GM10248 (cell line): ENCODE results near the gene INPP5D.
"Not testable (repeated sequence)": the region's sequence is repeated elsewhere in the genome, so short reads cannot be mapped to it uniquely, and the experiment has no call there.

Experiments used
- CTCF ChIA-PET: fragments of 300-600 bp; sonication (Branson Sonifier 250); formaldehyde crosslinking; extraction: SDS; loops from one replicate; lab custom pipeline; 2021; ENCODE audit warnings: antibody characterized with exemption; lab: Yijun Ruan, JAX
- POLR2A ChIA-PET: fragments of 350-650 bp; sonication (Branson Sonifier 250); formaldehyde crosslinking; extraction: SDS; loops from one replicate; lab custom pipeline; 2020; ENCODE audit warnings: antibody characterized with exemption; lab: Yijun Ruan, JAX
- DNase-seq: peaks from one replicate; pipeline ENCODE4 v3.0.0; 2012; ENCODE audit errors: extremely low spot score
- TF ChIP-seq, protein P1 (sequence below): IDR thresholded peaks from 2 replicates; pipeline ENCODE4 v1.5.1; 2012; ENCODE audit warnings: mild to moderate bottlenecking, low read depth; ENCODE audit errors: extremely low read depth, missing control alignments, control extremely low read depth

The INPP5D gene

DNA sequence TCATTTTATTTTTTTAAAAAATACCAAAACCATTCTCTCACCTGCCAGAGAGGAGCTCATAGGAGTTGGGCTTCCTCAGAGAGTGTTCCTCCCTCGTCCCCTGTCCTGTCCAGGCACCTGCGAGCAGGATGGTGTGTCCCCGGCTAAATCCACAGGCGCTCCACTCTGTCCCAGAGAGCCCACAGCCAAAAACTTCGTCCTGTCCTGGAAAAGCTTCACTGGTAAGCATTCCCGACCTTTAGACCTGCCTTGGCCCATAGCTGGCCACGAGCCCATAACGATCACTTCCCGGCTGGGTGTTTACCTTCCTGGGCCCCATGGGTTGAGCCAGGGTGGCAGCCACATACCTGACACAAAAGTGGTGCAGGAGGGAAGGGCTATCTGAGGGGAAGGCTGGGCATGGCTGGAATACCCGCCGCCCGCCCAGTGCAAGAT lies 47.1 kb upstream of the INPP5D start, which contains the start of gene NGEF:
TSS of gene NGEF (minus strand) at position 230 of the 435 bp plus-strand sequence. CDS start 38,366 bp downstream, outside the sequence.
- CTCF ChIA-PET, result no interaction called here
- TF ChIP-seq, protein P1, sequence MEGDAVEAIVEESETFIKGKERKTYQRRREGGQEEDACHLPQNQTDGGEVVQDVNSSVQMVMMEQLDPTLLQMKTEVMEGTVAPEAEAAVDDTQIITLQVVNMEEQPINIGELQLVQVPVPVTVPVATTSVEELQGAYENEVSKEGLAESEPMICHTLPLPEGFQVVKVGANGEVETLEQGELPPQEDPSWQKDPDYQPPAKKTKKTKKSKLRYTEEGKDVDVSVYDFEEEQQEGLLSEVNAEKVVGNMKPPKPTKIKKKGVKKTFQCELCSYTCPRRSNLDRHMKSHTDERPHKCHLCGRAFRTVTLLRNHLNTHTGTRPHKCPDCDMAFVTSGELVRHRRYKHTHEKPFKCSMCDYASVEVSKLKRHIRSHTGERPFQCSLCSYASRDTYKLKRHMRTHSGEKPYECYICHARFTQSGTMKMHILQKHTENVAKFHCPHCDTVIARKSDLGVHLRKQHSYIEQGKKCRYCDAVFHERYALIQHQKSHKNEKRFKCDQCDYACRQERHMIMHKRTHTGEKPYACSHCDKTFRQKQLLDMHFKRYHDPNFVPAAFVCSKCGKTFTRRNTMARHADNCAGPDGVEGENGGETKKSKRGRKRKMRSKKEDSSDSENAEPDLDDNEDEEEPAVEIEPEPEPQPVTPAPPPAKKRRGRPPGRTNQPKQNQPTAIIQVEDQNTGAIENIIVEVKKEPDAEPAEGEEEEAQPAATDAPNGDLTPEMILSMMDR, result no peak
- DNase-seq, result no peak
- POLR2A ChIA-PET, result no interaction called here

DNA sequence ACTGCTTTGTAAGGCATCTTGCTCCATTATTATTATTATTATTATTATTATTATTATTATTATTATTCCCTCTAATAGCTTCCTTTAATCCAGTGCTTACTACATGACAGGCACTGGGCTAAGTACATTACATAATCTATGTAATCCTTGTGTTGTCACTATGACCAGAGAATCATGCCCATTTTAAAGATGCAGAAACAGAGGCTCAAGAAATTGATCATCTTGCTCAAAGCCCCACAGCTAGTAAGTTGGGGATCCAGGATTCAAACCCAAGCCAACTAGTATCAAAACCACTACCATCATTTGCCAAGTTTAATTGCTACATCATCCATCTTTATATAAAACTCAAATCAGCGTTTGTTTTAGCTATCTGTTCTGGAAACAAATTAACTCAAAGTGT lies 46.5 kb upstream of the INPP5D start:
- no peak for DNase-seq
- POLR2A ChIA-PET, result no interaction called here
- CTCF ChIA-PET, result interaction anchor here (0.9 kb wide), 1 partner anchor 15 kb away, joined by 4 read pairs; no protein-coding TSS in a partner anchor
- TF ChIP-seq, protein P1, result no peak

DNA sequence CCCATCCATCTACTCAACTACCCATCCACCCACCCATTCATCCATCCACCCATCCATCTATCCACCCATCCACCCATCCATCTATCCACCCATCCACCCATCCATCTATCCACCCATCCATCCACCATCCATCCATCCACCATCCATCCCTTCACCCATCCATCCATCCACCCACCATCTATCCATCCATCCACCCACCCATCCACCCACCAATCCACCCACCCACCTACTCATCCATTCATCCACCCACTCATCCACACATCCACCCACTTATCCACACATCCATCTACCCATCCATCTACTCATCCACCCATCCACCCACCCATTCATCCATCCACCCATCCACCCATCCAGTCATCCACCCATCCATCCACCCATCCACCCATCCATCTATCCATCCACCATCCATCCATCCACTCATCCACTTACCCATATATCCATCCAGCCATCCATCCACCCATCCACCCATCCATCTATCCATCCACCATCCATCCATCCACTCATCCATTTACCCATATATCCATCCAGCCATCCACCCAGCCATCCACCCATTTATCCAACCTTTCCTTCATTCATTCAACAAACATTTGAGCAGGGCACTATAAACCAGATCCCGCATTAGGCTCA lies 45.0 kb upstream of the INPP5D start:
- TF ChIP-seq, protein P1, result no peak
- no peak for DNase-seq
- POLR2A ChIA-PET, result no interaction called here
- CTCF ChIA-PET, result no interaction called here

DNA sequence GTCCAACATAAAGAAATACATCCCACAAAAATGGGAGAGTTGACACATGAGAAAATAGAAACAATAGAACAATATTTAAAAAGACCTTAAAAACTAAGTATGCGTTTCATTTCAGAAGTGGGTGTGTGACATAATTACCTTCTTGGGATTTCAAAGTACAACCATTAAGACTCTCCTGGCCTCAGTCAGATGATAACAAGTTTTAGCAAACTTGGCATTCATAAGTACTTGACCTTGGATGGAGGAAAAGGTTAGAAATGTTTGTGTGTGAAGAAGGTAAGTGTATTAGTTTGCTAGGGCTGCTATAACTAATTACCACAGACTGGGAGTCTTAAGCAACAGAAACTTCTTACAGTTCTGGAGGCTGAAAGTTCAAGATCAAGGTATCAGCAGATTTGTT lies 42.2 kb upstream of the INPP5D start:
- TF ChIP-seq, protein P1, result no peak

DNA sequence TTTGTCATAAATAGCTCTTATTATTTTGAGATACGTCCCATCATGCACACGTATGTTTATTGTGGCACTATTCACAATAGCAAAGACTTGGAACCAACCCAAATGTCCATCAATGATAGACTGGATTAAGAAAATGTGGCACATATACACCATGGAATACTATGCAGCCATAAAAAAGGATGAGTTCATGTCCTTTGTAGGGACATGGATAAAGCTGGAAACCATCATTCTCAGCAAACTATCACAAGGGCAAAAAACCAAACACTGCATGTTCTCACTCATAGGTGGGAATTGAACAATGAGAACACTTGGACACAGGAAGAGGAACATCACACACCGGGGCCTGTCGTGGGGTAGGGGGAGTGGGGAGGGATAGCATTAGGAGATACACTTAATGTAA lies 40.5 kb upstream of the INPP5D start:
- CTCF ChIA-PET, result interaction anchor here (0.9 kb wide), 1 partner anchor 34 kb away, joined by 4 read pairs; no protein-coding TSS in a partner anchor
- POLR2A ChIA-PET, DNase-seq: not testable (repeated sequence)

More for the DNA sequence above, 42.2 kb upstream of the INPP5D start:
- no peak for DNase-seq
- ChIA-PET POLR2A (no interaction called here), CTCF (interaction anchor here (1.1 to 1.5 kb wide), 3 partner anchors 11 to 408 kb away, joined by 3 to 6 read pairs (median 3); no protein-coding TSS in a partner anchor)

DNA sequence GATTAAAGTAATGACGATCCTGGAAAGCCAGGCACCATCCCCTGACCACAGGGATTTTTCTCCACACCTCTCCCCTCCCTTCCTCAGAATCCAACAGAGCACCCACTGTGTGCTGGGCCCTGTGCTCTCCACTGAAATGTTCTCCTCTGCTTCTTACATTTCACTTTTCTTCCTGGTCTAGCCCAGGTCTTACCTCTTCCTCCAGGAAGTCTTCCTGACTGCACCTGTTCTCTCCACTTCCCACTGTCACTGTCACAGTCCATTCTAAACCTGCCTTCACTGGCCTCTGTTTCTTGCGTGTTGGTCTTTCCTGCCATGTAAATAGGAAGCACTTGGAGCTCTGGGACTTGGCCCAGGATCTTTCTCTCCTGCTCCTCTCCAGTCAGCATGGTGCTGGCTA lies 39.7 kb upstream of the INPP5D start:
- ChIA-PET CTCF (interaction anchor here (1.4 to 2.1 kb wide), 2 partner anchors 11 to 34 kb away, joined by 4 to 5 read pairs; no protein-coding TSS in a partner anchor), POLR2A (no interaction called here)
- DNase-seq, result no peak
- TF ChIP-seq, protein P1, result no peak

DNA sequence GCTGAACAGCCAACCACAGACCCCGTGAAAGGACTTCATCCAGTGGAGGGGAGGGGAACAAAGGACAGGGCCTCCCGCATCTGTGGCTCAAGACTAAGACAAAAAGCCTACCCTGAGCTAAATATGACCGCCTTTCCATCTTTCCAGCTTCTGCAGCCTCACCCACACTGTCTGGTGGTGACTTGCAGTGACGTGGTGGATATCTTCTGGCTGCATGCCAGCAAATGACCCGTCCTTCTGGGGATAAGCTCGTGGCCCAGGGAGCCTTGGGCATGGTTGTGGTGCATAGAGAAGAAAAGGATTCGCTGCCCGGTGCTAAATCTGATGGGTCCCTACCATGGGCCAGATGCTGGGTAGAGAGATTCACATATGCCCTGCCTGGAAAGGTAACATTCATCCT lies 38.4 kb upstream of the INPP5D start:
- ChIA-PET POLR2A (no interaction called here), CTCF (interaction anchor here (0.9 to 2.1 kb wide), 3 partner anchors 9 to 33 kb away, joined by 4 to 5 read pairs (median 4); no protein-coding TSS in a partner anchor)
- TF ChIP-seq, protein P1, result no peak
- DNase-seq, result no peak
